ENCODE results near the gene KREMEN2. TPM values are rescaled to one million over a fixed set of nuclear protein-coding genes. Genes with fewer than 3 reads are reported as not detected.

KREMEN2 gene
- total and polyA plus RNA-seq, 9 of the 15 experiments (the other 6 are each of a cell fraction or from before 2014, with no cell fraction given): 0.04 to 7.7 (median 1.5) TPM; not detected in 1

DNA sequence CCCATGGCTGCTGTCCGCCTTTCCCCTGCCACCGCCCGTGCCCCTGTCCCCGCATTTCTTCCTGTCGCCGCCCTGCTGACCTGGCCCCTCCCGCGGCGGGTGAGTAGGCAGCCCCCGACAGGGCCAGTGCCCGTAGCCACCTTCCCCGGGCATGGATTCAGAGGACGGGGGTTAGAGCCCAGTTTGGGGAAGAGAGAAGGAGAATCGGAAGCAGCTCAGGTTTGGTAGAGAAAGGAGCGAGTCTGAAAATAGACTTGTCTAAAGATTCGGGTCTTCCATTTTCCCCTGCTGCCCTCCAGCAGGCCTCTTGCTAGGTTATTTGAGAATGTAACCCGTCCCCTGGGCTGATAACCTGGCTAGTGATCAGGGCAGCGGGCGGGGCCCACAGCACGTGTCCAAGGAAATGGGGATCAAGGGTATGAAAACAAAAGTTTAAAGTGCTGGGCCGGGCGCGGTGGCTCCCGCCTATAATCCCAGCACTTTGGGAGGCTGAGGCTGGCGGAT is 40.8 kb downstream of the KREMEN2 start (continued):
- TF ChIP-seq, protein P1, sequence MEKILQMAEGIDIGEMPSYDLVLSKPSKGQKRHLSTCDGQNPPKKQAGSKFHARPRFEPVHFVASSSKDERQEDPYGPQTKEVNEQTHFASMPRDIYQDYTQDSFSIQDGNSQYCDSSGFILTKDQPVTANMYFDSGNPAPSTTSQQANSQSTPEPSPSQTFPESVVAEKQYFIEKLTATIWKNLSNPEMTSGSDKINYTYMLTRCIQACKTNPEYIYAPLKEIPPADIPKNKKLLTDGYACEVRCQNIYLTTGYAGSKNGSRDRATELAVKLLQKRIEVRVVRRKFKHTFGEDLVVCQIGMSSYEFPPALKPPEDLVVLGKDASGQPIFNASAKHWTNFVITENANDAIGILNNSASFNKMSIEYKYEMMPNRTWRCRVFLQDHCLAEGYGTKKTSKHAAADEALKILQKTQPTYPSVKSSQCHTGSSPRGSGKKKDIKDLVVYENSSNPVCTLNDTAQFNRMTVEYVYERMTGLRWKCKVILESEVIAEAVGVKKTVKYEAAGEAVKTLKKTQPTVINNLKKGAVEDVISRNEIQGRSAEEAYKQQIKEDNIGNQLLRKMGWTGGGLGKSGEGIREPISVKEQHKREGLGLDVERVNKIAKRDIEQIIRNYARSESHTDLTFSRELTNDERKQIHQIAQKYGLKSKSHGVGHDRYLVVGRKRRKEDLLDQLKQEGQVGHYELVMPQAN (IDR thresholded peaks at IDR 0.05; ENCODE audit: borderline replicate concordance): peak; percentile 51; the same call in 1 of the 2 replicates
- no peak for TF ChIP-seq TAF15 (IDR thresholded peaks at IDR 0.05; ENCODE audit: low read depth, low read length)
- no peak for TF ChIP-seq ZNF12 (CRISPR knock-in tag; IDR thresholded peaks at IDR 0.05)
- no peak for TF ChIP-seq COPS2 (conservative IDR thresholded peaks at IDR 0.05)
- TF ChIP-seq, protein P2, sequence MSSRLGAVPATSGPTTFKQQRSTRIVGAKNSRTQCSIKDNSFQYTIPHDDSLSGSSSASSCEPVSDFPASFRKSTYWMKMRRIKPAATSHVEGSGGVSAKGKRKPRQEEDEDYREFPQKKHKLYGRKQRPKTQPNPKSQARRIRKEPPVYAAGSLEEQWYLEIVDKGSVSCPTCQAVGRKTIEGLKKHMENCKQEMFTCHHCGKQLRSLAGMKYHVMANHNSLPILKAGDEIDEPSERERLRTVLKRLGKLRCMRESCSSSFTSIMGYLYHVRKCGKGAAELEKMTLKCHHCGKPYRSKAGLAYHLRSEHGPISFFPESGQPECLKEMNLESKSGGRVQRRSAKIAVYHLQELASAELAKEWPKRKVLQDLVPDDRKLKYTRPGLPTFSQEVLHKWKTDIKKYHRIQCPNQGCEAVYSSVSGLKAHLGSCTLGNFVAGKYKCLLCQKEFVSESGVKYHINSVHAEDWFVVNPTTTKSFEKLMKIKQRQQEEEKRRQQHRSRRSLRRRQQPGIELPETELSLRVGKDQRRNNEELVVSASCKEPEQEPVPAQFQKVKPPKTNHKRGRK (tag; IDR thresholded peaks at IDR 0.05): no peak
- TF ChIP-seq, protein P3, sequence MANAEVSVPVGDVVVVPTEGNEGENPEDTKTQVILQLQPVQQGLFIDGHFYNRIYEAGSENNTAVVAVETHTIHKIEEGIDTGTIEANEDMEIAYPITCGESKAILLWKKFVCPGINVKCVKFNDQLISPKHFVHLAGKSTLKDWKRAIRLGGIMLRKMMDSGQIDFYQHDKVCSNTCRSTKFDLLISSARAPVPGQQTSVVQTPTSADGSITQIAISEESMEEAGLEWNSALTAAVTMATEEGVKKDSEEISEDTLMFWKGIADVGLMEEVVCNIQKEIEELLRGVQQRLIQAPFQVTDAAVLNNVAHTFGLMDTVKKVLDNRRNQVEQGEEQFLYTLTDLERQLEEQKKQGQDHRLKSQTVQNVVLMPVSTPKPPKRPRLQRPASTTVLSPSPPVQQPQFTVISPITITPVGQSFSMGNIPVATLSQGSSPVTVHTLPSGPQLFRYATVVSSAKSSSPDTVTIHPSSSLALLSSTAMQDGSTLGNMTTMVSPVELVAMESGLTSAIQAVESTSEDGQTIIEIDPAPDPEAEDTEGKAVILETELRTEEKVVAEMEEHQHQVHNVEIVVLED (CRISPR knock-in tag; IDR thresholded peaks at IDR 0.05): no peak
- TF ChIP-seq FOSL1 (tag; conservative IDR thresholded peaks at IDR 0.05): peak; percentile 32; the same call in 1 of the 2 replicates
- TF ChIP-seq, protein P4, sequence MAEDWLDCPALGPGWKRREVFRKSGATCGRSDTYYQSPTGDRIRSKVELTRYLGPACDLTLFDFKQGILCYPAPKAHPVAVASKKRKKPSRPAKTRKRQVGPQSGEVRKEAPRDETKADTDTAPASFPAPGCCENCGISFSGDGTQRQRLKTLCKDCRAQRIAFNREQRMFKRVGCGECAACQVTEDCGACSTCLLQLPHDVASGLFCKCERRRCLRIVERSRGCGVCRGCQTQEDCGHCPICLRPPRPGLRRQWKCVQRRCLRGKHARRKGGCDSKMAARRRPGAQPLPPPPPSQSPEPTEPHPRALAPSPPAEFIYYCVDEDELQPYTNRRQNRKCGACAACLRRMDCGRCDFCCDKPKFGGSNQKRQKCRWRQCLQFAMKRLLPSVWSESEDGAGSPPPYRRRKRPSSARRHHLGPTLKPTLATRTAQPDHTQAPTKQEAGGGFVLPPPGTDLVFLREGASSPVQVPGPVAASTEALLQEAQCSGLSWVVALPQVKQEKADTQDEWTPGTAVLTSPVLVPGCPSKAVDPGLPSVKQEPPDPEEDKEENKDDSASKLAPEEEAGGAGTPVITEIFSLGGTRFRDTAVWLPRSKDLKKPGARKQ (CRISPR knock-in tag; IDR thresholded peaks at IDR 0.05): no peak
- no peak for TF ChIP-seq HNRNPUL1 (IDR thresholded peaks at IDR 0.05; ENCODE audit: low read length)
- no peak for TF ChIP-seq KDM2B (CRISPR knock-in tag; IDR thresholded peaks at IDR 0.05)
- TF ChIP-seq ZC3H8 (IDR thresholded peaks at IDR 0.05): no peak
- TF ChIP-seq BRCA1 (IDR thresholded peaks at IDR 0.05): no peak
- TF ChIP-seq BRCA1 (CRISPR knock-in tag; IDR thresholded peaks at IDR 0.05): no peak
- no peak for TF ChIP-seq GATA2 (CRISPR knock-in tag; IDR thresholded peaks at IDR 0.05)
- TF ChIP-seq ZNF79 (CRISPR knock-in tag; IDR thresholded peaks at IDR 0.05; ENCODE audit: low read depth): no peak
- TF ChIP-seq SMARCA4 (IDR thresholded peaks at IDR 0.05): peak; percentile 57
- no peak for TF ChIP-seq CHD4 (IDR thresholded peaks at IDR 0.05; ENCODE audit: insufficient read depth, insufficient replicate concordance, low read depth, low read length, poor library complexity, severe bottlenecking)
- TF ChIP-seq DPF2 (IDR thresholded peaks at IDR 0.05): peak; percentile 75
- no peak for TF ChIP-seq BCL6 (CRISPR knock-in tag; IDR thresholded peaks at IDR 0.05)
- TF ChIP-seq MEF2A (IDR thresholded peaks at IDR 0.05; ENCODE audit: control insufficient read depth, low read depth, low read length): no peak
- no peak for TF ChIP-seq SMAD2 (IDR thresholded peaks at IDR 0.05; ENCODE audit: low read depth, low read length)
- TF ChIP-seq, protein P5, sequence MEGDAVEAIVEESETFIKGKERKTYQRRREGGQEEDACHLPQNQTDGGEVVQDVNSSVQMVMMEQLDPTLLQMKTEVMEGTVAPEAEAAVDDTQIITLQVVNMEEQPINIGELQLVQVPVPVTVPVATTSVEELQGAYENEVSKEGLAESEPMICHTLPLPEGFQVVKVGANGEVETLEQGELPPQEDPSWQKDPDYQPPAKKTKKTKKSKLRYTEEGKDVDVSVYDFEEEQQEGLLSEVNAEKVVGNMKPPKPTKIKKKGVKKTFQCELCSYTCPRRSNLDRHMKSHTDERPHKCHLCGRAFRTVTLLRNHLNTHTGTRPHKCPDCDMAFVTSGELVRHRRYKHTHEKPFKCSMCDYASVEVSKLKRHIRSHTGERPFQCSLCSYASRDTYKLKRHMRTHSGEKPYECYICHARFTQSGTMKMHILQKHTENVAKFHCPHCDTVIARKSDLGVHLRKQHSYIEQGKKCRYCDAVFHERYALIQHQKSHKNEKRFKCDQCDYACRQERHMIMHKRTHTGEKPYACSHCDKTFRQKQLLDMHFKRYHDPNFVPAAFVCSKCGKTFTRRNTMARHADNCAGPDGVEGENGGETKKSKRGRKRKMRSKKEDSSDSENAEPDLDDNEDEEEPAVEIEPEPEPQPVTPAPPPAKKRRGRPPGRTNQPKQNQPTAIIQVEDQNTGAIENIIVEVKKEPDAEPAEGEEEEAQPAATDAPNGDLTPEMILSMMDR (IDR thresholded peaks at IDR 0.05 in 2 of 3, conservative IDR thresholded peaks at IDR 0.05 in 1 of 3; ENCODE audit: insufficient read depth in 2 of 3, low read depth in 1 of 3, low read length in 3 of 3): no peak

All from K562 (cell line).